Activated effector memory CD4-positive, alpha-beta T cell treated with Interleukin-2 at 50 U/mL for 16 hours (primary cell): ENCODE results near the gene CTSH.
A peak's percentile ranks its signal among the peaks of the same experiment; 100 is the strongest.
"Not testable (repeated sequence)": the region's sequence is repeated elsewhere in the genome, so short reads cannot be mapped to it uniquely, and the experiment has no call there.

Source experiments
- DNase-seq: peaks from one replicate; pipeline ENCODE4 v3.0.0-alpha.2; 2020

The CTSH gene

DNA sequence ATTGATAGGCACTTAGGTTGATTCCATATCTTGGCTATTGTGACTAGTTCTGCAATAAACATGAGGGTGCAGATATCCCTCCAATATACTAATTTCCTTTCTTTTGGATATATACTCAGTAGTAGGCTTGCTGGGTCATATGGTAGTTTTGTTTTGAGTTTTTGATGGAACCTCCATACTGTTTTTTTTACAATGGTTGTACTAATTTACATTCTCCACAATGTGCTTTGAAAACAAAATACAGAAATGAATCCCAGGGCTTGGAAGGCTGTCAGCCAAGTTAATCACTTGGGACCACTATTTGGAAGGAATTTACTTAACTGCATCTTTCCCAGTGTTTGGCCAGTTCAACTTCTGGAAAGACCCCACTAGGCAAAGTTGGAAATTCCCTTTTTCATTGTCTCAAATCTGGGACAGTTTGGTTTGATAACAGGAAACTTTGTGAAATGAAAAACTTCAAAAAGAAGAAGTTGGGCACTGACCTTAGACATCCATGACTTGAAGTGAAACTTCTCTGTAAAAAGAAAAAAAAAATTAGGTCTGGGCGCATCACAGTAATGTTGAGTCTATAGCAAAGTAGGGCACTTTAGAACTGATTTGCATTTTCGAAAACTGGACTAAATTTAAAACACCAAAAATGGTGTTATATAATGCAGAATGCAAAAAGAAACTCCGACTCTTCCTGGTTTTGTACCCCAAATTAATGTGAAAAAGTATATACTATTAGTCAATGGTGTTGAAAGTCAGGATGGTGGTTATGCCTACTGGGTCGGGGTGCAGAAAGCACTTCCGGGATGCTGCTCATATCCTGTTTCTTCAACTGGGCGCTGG, 6.0 kb downstream of the CTSH start:
- DNase-seq, result peak; percentile 20

- DNase-seq, result no peak
Observed at GRCh38 chr15:78937132-78937739, 7.6 kb downstream of the CTSH start.

- DNase-seq, result no peak
Observed at GRCh38 chr15:78934655-78935023, 10.2 kb downstream of the CTSH start.

GRCh38 chr15:78933823-78934654, 10.8 kb downstream of the CTSH start:
- no peak for DNase-seq

DNA sequence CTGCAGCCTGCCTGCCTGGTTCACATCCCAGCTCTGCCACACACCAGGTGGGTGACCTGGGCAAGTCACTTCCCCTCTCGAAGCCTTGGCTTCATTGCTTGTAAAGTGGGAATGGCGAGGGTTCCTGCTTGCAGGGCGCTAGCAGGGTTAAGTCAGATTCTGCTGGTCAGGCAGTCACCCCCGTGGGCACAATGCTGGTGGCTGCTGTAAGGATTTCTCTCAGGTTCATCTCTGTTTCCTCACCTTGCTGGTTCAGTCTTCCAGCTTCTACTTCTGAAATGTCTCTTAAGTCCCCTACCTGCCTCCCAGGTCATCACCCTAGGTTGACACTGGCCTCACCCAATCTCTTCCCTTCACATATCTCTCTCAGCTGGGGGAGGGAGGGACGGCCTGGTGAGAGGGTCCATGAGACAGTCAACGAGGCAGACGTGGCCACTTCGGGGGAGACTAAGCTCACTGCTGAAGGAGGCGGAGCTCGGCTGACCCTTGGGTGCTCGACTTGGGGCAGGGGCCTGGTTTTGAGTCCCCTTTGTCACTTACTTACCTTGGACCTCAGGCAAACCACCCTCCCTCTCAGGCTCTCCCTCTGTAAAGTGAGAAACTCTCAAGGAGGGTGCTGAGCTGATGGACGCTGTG, 11.5 kb downstream of the CTSH start:
- DNase-seq, result no peak

DNA sequence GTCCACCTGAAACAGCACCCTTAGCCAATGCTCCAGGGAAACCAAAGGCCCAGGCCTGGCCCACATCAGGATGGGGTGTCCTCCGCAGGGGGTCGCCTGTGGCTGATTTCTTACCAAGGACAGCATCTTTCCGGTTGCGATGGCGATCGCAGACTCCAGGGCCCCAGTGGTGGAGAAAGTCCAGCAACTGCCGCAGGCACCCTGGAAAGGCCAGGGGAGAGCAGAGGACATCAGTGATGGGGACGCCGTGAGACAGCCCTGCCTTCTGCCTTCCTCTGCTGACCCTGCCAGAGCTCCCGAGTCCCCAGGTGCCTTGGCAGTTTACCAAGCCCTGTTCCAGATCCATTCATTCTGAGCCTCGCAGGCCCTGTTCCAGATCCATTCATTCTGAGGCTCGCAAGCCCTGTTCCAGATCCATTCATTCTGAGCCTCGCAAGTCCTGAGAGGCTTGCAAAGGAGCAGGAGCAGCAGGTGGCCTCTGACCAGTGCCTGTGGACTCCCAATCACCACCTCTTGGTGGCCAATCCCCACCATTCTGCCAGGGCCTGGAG, 12.5 kb downstream of the CTSH start:
- DNase-seq, result no peak

- no peak for DNase-seq
Observed at GRCh38 chr15:78931439-78932257, 13.2 kb downstream of the CTSH start.

GRCh38 chr15:78930577-78931388, 14.1 kb downstream of the CTSH start:
- no peak for DNase-seq

DNA sequence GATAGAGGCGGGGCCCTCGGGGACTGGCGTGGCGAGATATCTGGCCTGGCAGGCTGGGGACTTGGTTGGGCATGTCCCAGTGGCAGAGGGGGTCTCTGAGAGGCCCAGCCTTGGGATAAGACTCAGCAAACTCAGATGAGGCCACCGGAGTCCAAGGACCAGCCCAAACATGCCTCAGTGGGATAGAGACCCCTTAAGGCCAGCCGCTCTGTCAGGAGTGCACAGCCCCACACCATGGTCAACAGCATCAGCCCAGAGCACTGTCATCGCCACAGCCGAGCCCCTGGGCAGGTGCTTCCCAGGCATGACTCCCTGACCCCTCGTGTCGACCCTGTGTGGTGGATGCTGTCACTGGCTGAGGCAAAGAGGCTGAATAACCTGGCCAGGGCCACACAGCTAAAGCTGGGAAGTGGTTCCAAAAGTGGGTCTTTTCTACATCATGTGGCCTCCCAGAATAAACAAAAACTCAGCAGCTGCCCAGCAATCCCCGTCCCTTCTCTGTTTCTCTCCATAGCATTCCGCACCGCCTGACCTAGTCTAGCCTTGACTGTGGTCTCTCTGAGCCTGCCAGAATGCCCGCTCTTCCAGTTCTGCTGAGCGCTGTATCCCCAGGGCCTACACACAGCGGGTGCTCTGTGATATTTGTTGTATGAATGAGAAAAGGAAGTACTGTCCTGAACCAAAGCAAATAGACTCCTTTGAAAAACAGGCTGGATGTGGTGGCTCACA, 15.1 kb downstream of the CTSH start:
- no peak for DNase-seq

GRCh38 chr15:78928616-78929093, 16.2 kb downstream of the CTSH start:
- no peak for DNase-seq

- DNase-seq, result not testable (repeated sequence)
Observed at GRCh38 chr15:78928176-78928575, 16.7 kb downstream of the CTSH start.

DNA sequence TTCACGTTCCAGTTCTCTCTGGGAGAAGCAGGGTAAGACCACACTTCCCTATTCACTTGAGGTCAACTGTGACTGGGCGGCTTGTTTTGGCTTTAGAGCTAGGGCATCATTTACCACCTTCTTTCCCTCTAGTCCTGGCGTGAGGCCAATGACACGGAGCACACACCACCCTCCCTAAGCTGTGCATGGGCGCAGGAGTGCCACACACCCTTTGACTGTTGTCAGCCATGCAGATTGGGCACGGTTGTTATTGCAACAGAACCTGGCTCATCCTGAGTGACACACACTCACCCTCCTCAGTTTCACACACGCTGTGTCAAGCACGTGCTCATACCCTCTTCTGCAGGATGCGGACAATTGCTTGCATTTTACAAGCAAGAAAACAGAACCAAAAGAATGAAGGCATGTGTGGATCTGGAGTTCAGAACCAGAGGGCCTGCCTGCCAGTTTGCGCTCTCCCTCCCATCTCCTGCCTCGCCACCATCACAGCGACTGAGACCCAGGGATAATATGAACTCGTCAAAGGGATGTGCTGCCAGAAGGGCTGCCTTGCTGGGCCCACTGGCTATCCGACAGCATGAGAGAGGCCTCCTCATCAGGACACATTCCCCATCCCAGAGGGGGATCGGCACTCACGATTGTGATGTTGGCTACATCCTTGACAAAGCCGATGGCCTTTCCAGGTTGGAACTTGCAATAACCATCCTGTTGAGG, 17.6 kb downstream of the CTSH start:
- DNase-seq, result no peak

DNA sequence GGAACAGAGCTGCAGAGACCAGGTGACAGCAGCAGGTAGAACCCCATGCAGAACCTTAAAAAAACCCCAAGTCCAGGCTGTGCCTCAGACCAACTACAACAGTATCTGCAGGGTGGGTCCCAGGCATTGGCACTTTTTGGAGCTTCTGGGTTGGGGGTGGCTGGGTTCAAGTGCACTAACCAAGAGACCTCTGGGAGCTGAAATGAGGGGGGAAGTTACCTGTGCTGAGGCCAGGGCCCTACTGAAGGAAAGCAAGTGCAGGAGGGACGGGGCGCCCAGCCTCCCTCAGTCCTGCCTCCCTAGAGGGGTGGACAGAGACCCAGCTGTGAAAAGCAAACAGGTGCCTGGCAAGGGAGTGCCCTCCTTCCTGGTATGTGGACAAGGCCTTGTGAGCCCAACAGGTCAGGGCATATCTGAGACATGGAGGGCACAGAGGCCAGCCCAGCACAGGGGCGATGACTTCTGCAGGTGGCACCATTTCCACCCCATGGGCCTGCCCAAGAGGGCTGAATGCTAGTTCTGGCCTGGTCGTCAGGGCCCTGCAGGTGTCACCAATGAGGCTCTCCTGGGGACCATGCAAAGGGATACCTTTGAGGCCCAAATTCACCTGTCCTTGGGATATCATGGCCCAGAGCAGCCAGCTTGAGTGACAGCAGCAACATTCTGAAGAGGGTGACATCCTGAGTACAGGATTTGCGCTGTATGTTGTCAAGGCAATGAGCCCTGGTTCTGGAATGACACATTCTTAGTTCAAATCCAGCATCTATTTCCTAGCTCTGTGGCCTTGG, 18.7 kb downstream of the CTSH start:
- no peak for DNase-seq

- DNase-seq, result no peak
Observed at GRCh38 chr15:78925076-78925624, 19.7 kb downstream of the CTSH start.

DNA sequence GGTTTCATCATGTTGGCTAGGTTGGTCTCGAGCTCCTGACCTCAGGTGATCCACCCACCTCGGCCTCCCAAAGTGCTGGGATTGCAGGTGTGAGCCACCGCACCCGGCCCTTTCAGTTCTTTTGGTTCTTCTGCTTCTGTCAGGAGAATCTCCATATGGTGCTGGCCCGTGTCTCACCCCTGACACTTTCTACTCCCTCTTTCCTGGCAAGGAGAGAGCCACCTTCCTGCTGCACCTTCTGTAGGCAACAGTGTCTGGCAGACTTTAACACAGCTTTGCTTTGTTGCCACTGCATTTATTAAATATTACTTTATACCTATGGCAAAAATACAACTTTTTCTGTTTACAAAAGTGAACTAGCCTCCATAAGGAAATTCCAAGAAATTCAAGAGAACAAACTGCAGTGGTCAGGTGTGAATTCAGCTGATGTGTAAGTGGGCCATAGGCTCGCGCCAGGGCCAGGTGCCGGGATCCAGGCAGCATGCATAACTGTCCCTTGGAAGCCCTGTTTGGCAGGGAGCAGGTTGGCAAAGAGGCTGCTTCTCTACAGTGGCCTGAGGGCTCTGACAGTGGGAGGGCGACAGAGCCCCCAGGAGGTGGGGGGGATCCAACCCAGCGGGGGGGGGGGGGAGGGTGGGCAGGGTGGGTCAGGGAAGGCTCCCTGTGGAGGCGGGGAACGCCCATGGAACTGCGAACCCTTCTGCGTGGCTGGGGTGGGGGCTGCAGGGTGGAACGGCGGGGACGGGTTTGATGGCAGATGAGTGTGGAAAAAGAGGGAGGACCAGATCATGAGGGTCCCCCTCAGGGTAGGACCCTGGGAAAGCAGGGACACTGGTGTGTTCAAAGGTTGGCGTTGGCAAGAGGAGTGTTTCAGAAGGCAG, 21.1 kb downstream of the CTSH start:
- DNase-seq, result no peak

GRCh38 chr15:78923015-78923414, 21.8 kb downstream of the CTSH start:
- DNase-seq, result no peak

- DNase-seq, result no peak
Observed at GRCh38 chr15:78922527-78922926, 22.3 kb downstream of the CTSH start.
